Activated CD8-positive, alpha-beta T cell treated with anti-CD3 and anti-CD28 coated beads for 36 hours (primary cell): ENCODE measurements around the gene PAX3. TPM values are rescaled to one million over a fixed set of nuclear protein-coding genes. Genes with fewer than 3 reads are reported as not detected.

ENCODE experiments used
- ATAC-seq: fragments of 200-7000 bp; cut with Tn5 transposase; one replicate; pipeline ENCODE4 v1.10.0; 2021; ENCODE audit warnings: mild to moderate bottlenecking, moderate library complexity
- CTCF ChIA-PET: fragments of 350-600 bp; sonication (Branson Sonifier 250); formaldehyde crosslinking; loops from one replicate; lab custom pipeline; 2021; ENCODE audit warnings: antibody characterized with exemption; lab: Charles Lee
- POLR2A ChIA-PET: fragments of 350-600 bp; sonication (Branson Sonifier 250); formaldehyde crosslinking; loops from one replicate; lab custom pipeline; 2021; ENCODE audit warnings: antibody characterized with exemption; lab: Charles Lee
- DNase-seq: peaks from one replicate; pipeline ENCODE4 v3.0.0-alpha.2; 2020
- H3K27ac Mint-ChIP-seq: one replicate; pipeline ENCODE4 v1.8.0; 2021; ENCODE audit warnings: mild to moderate bottlenecking, mixed read lengths
- H3K27me3 Mint-ChIP-seq: one replicate; pipeline ENCODE4 v1.8.0; 2021; ENCODE audit warnings: mixed read lengths
- H3K36me3 Mint-ChIP-seq: one replicate; pipeline ENCODE4 v1.8.0; 2021; ENCODE audit warnings: low read depth, mixed read lengths
- H3K4me1 Mint-ChIP-seq: one replicate; pipeline ENCODE4 v1.8.0; 2021; ENCODE audit warnings: low read depth, mixed read lengths
- H3K4me3 Mint-ChIP-seq: one replicate; pipeline ENCODE4 v1.8.0; 2021; ENCODE audit warnings: mild to moderate bottlenecking, moderate library complexity, mixed read lengths
- H3K9me3 Mint-ChIP-seq: one replicate; pipeline ENCODE4 v1.8.0; 2021; ENCODE audit warnings: mixed read lengths
- intact Hi-C: fragments of 100-400 bp; cut with micrococcal nuclease; formaldehyde crosslinking; loops from one replicate; pipeline ENCODE4 v1.10.0; 2022
- total RNA-seq, 2 experiments: library from RNA; stranded (reverse); gene quantifications; one replicate each; pipeline ENCODE4 v1.2.3, GENCODE V29; 2021
- TF ChIP-seq, protein P1 (sequence below): fragments of 200-600 bp; IDR thresholded peaks from one replicate; pipeline ENCODE4 v1.8.0; 2022; ENCODE audit warnings: antibody characterized with exemption, mild to moderate bottlenecking

The PAX3 gene
- total RNA-seq, 2 experiments from 2014 or later, result not detected

DNA sequence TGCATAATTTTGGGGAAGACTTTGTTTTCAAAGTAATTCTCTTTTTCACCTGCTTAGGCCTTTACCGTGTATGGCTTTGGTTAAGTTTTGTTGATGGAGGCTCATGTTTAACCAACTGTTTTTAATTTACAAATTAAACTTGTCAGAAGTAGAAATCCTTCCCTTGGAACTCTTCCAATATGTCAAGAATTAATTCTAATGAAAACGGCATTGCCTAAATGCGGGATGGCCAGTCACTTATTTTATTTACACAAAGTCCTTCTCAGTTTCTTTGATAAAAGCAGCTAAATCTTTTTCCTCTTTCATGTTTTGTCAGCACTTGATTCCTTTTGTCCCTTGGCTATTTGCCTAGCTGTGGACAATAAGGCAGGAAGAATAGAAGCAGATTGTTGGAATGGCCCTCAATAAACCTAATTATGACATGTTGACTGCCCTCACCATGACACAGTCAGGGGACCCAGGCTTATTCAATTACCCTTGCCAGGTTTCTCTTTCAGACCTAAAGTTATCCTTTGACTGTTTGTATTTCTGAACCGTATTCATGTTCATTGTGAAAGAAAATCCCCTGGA lies 26.3 kb downstream of the PAX3 start:
- Mint-ChIP-seq H3K9me3 (no peaks in the 10 kb centered on the region), H3K4me1 (no peaks in the 10 kb centered on the region), H3K36me3 (no peaks in the 10 kb centered on the region), H3K27ac (no peak overlapping the region), H3K4me3 (no peak overlapping the region), H3K27me3 (peaks cover 14% of the 10 kb centered on the region)
- ChIA-PET POLR2A (no interaction called here), CTCF (no interaction called here)
- DNase-seq (no peak), ATAC-seq (no peak)
- TF ChIP-seq, protein P1, sequence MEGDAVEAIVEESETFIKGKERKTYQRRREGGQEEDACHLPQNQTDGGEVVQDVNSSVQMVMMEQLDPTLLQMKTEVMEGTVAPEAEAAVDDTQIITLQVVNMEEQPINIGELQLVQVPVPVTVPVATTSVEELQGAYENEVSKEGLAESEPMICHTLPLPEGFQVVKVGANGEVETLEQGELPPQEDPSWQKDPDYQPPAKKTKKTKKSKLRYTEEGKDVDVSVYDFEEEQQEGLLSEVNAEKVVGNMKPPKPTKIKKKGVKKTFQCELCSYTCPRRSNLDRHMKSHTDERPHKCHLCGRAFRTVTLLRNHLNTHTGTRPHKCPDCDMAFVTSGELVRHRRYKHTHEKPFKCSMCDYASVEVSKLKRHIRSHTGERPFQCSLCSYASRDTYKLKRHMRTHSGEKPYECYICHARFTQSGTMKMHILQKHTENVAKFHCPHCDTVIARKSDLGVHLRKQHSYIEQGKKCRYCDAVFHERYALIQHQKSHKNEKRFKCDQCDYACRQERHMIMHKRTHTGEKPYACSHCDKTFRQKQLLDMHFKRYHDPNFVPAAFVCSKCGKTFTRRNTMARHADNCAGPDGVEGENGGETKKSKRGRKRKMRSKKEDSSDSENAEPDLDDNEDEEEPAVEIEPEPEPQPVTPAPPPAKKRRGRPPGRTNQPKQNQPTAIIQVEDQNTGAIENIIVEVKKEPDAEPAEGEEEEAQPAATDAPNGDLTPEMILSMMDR, result no peak
- intact Hi-C loops, result no loop called here

DNA sequence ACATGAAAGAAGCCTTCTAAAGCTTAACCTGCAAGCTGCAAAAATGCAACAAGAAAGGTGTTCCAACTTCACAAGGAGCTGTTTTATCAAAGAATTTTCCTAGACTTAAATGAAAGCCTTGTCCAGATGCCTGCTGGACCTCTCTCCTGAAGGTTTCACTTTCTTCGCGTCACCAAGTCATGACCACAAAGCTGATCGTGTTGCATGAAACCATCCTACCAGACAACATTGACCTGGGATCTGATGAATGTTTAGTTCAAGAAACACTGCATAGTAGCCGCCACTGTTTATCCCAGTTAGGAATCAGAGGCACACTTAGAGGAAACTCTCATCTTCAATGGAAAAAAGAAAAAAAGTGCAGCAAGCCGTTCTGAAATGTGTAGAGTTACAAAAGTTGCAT lies 26.9 kb downstream of the PAX3 start:
- intact Hi-C loops, result no loop called here
- Mint-ChIP-seq H3K27ac (no peak overlapping the region), H3K9me3 (no peaks in the 10 kb centered on the region), H3K27me3 (peaks cover 10% of the 10 kb centered on the region), H3K4me1 (no peaks in the 10 kb centered on the region), H3K4me3 (no peak overlapping the region), H3K36me3 (no peaks in the 10 kb centered on the region)
- ChIA-PET POLR2A (interaction anchor here (0.7 kb wide), 1 partner anchor 17 kb away, joined by 3 read pairs; no protein-coding TSS in a partner anchor), CTCF (no interaction called here)
- no peak for ATAC-seq
- TF ChIP-seq, protein P1, result no peak
- no peak for DNase-seq

DNA sequence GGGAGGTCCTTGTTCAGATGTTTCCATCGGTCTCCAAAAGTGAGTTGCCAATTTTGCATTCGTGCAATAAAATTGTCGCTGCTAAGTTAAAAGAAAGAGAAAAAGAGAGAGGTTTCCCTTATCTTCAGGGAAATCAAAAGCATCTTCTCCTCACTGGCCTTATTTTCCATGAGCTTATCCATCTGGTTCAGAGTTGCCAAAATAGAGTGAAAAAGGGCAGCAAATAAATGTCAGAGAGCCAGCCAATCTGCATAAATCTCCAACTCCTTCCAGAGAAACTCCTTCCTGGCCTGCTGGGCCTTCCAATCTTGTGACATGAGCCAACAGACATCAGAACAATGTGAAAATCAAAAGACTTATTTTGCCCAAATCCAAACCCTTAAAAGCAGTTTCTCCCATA lies 28.4 kb downstream of the PAX3 start:
- Mint-ChIP-seq H3K4me1 (no peaks in the 10 kb centered on the region), H3K4me3 (no peak overlapping the region), H3K36me3 (no peaks in the 10 kb centered on the region), H3K27ac (no peak overlapping the region), H3K9me3 (no peaks in the 10 kb centered on the region), H3K27me3 (peaks cover 10% of the 10 kb centered on the region)
- DNase-seq (no peak), ATAC-seq (no peak)
- ChIA-PET POLR2A (no interaction called here), CTCF (interaction anchor here (1.7 kb wide), 1 partner anchor 23 kb away, joined by 5 read pairs; no protein-coding TSS in a partner anchor)
- intact Hi-C loops, result no loop called here
- TF ChIP-seq, protein P1, result no peak

DNA sequence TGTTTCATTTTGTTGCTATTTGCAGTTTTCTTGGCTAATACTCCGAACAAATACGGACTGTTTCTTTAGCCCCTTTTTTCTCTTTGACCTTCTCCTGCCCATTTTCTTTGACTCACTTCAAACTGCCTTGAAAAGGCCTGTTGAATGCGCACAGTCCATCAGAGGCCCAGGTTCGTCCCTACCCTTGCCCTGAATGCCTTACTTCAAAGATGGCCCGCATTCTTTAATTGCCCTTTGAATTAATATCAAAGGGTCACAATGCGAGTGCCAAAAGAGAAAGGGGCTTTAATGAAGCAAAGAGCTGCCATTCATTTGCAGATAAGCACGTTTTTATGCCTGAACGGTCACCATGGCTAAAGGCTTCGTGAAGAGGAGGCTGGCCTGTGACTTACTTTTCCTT lies 29.7 kb downstream of the PAX3 start:
- Mint-ChIP-seq H3K4me1 (no peaks in the 10 kb centered on the region), H3K4me3 (no peak overlapping the region), H3K27ac (no peak overlapping the region), H3K27me3 (peaks cover 10% of the 10 kb centered on the region), H3K9me3 (peaks cover 1% of the 10 kb centered on the region), H3K36me3 (no peaks in the 10 kb centered on the region)
- ChIA-PET POLR2A (no interaction called here), CTCF (interaction anchor here (1.7 kb wide), 1 partner anchor 24 kb away, joined by 5 read pairs; no protein-coding TSS in a partner anchor)
- DNase-seq (no peak), ATAC-seq (no peak)
- intact Hi-C loops, result no loop called here
- TF ChIP-seq, protein P1, result no peak

DNA sequence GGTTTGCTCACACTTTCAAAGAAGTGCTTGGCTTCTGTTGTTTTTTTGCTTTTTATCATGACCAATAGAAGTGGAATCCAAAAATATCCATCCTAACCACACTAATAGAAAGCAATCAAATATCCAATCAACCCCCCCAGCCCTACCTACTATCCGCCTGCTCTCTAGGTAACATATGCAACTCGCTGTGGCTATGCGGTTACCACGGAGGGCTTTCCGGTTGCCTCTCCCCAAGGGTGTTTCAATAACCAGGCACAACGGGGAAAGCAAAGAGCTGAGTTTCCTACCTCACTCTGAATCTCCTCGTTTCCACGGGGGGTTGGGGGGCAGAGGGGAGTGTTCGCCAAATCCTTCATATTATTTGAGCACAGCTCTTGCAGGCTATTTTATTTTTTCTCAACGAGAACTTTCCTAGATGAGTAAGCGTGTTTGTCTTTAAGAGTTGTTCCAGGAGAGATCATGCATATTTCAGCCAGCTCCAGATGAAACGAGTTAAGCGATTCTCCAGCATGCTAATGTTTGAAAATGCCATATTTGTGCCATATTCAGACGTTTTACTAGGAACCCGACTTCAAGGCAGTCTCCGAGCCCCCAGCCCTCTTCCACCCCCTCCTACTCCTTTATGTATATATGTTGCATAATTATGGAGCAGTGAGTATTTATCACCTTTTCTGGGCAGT lies 30.3 kb downstream of the PAX3 start:
- DNase-seq (no peak), ATAC-seq (no peak)
- TF ChIP-seq, protein P1, result no peak
- Mint-ChIP-seq H3K27me3 (peaks cover 8% of the 10 kb centered on the region), H3K27ac (no peak overlapping the region), H3K9me3 (peaks cover 3% of the 10 kb centered on the region), H3K4me1 (no peaks in the 10 kb centered on the region), H3K36me3 (no peaks in the 10 kb centered on the region), H3K4me3 (no peak overlapping the region)
- ChIA-PET CTCF (interaction anchor here (1.7 kb wide), 1 partner anchor 25 kb away, joined by 5 read pairs; no protein-coding TSS in a partner anchor), POLR2A (no interaction called here)
- intact Hi-C loops, result no loop called here
